Islet of Langerhans (tissue), 1 donor: ENCODE measurements around the gene DHX8.
"Not testable (repeated sequence)": the region's sequence is repeated elsewhere in the genome, so short reads cannot be mapped to it uniquely, and the experiment has no call there.

Experiments used
- FAIRE-seq: peaks from one replicate; lab custom pipeline; 2011; peaks lifted over from hg19 to GRCh38; lab: Jason Lieb, UNC

Gene DHX8

DNA sequence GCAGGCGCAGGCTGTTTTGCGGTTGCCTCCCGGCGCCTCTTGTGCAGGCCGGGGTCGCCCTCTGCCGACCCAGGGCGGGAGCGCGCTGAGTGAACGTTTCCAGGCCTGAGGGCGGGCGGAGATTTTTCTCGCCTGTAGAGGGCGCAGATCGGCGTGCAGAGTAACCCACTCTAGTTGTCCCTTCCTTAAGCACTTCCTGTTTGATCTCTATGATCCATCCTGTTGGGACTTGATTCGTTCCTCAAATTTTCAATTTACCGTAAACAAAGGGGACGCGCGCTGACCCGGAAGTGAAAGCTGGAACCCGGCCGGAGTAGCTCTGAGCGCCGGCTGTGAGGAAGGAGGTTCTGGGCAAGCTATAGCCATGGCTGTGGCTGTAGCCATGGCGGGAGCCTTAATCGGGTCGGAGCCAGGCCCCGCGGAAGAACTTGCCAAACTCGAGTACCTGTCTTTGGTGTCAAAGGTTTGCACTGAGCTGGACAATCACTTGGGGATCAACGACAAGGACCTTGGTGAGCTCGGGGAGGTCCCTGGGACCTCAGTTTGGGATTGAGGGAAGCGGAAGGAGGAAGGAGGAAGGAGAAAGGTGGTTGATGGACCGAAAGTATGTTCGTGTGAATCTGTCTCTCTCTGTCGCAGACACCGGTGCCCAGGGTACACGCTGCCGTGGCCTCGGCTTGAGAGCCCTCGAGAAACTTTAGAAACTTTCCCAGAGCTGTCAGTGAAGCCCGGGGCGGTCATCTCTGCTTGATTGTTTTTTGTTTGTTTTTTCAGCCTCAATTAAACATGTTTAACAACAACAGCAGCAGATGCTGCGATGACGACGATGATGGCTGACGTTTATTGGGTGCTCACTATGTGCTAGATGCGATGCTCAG lies at the start of gene DHX8:
TSS of gene DHX8 (plus strand) at position 302 of the 878 bp plus-strand sequence. CDS start at position 365, 63 bp downstream.
- FAIRE-seq, result peak; percentile 99

DNA sequence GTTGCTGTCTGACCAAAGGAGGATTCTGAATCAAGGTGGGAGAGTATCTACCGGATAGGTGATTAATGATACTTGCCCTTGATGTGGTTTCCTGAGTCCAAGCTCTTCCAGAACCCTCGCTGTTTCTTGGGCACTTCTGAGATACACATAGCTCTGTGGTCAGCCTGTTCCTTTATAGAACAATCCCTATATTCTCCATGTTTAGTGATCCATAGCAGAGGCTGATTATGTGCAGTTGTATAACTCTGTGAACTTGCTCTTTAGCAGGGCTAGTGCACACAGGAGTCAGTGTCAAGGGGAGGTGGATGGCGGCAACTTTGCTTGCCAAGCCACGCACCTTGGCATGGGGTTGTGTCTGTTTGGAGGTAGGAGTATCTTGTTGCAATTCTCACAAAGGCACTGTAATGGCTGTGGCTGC lies 48.9 kb upstream of the DHX8 start:
- no peak for FAIRE-seq

DNA sequence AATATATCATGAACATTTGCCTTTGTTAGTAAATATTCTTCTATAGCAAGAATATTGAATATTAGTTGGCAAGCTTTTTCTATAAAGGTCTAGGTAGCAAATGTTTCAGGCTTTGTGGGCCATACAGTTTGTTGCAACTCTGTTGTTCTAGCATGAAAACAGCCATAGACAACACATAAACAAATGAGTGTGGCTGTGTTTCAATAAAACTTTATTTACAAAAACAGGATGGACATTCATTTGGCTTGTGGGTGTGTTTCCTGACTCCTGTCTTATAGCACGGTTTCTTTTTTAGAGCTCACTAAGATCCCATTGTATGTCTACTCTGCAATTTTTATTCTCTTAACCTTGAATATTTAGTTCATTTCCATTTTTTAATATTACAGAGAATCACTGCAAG lies 46.0 kb upstream of the DHX8 start:
- no peak for FAIRE-seq

DNA sequence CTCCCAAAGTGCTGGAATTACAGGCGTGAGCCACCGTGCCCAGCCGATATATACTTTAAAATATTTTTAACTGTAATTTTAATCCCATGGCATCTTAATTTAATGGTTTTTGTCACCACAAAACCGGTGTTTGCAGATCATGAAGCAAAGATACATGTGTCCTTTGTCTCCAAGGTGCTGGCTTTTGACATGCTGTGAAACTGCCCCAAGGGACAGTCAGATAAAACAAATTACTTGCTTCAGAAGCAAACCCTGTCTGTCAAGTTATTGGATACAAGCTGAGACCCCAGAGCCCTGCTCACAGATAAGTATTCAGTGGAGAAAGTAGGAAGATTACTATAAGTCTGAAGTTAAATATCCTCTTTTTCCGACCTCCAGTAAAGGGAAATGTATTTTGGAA lies 45.1 kb upstream of the DHX8 start:
- no peak for FAIRE-seq

DNA sequence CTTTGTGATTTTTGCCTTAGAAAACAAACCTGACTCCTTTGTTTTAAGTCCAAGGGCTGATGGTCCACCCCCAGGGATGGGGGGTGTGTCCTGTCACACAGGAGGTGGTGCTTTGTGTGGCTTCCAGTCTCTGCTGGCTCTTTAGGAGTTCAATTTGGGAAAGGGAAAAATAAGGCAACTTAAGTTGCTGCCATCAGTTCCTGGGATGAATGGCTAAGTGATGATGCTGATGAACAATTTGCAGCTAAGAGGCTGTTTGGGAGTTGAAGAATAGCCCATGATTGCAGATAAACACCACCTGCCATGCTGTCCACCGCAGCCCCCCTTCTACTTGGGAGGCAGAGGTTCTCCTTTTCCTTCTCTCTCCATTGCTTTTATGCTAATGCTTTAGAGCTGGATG lies 44.7 kb upstream of the DHX8 start:
- FAIRE-seq, result peak; percentile 13

DNA sequence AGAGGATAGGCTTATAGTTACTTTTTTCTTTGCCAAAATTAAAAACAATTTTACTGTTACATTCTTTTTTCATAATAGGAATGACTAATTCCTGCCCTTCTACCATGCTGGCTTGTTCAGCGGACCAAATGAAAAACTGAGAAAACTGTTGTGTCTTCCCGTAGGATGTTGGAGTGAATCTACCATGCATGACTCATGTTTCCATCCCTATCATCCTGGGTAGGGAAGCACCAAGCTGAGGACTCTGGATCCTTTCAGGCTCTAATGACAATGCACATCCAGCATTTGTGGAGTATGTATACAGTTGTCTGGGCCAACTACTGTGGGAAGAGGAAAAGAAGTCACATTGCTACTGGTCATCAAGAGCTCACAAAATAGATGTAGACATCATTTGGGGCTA lies 41.1 kb upstream of the DHX8 start:
- FAIRE-seq, result no peak

DNA sequence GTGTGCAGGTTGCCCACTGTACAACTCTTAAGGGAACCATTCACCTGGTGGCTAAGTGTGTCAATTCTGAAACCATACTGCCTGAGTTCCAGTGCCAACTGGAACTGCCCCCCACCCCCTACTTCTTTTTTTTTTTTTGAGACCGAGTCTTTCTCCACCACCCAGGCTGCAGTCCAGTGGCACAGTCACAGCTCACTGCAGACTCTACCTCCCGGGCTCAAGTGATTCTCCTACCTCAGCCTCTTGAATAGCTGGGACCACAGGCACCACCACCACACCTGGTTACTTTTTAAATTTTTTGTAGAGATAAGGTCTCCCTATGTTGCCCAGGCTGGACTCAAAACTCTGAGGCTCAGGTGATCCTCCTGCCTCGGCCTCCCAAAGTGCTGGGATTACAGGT lies 40.4 kb upstream of the DHX8 start:
- FAIRE-seq, result no peak

DNA sequence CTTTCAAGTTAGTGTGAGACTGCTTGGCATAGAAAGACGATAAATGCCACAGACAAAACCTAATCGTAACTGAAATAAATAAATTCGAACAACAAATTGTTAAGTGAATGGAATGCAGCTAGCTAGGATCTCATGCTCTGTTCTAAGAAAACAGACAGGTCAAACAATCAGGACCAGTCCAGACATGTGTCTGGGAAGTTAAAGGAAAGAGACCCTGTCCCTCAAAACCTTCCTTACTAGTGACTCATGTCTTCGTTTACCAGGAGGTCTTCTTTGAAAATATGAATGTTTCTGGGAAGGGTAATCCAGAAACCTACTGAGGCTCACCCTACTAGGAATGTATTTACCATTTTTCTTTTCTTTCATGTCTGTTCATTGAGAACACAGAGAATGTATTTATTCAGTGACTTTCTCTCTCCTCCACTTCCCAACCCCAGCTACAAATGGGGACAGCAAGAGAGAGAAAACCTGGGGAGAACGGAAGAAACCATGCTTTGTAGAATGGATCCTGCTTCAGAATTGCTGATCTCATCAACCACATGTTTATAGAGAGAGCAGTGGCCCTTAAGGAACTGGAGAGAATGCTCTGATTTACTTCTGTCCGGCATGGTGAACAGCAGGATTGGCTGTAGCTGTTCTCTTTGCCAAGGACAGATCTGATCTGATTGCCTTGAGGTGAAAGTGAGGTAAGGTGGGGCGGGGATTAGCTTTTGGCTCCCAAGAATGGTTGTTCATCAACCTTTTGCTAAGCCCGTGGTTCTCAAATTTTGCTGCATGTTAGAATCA lies 39.4 kb upstream of the DHX8 start:
- no peak for FAIRE-seq

DNA sequence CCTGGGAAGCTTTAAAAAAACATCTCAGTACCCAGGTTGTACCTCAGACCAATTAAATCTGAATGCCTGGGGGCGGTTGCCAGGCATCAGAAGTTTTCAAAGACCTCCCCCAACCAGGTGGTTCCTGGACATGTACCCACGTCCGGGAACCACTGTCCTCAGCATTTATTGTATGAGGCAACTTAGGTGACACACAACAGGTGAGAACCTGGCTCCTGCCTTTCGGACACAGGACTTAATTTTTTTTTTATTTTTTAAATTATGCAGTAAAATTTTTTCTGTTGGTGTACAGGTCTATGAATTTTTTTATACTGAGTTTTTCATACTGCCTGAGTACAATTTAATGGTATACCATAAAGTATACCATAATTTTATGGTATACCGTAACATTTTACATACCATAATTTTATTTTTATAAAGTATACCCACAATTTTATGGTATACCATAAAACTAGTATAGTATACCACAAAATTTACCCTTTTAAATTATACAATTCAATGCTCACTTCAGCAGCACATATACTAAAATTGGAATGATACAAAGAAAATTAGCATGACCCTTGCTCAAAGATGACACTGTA lies 38.7 kb upstream of the DHX8 start:
- no peak for FAIRE-seq

DNA sequence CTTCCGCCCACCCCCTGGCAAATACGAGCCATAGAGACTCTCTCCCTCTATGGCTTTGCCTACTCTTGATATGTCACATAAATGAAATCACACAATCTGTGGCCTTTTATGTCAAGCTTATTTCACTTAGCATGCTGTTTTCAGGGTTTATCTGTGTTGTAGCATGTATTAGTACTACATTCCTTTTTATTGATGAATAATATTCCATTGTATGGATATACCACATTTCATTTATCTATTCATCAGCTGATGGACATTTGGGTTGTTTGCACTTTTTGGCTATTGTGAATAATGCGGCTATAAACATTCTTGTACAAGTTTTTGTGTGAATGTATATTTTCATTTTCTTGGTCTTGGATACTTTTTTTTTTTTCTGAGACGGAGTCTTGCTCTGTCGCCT lies 37.0 kb upstream of the DHX8 start:
- FAIRE-seq, result no peak

DNA sequence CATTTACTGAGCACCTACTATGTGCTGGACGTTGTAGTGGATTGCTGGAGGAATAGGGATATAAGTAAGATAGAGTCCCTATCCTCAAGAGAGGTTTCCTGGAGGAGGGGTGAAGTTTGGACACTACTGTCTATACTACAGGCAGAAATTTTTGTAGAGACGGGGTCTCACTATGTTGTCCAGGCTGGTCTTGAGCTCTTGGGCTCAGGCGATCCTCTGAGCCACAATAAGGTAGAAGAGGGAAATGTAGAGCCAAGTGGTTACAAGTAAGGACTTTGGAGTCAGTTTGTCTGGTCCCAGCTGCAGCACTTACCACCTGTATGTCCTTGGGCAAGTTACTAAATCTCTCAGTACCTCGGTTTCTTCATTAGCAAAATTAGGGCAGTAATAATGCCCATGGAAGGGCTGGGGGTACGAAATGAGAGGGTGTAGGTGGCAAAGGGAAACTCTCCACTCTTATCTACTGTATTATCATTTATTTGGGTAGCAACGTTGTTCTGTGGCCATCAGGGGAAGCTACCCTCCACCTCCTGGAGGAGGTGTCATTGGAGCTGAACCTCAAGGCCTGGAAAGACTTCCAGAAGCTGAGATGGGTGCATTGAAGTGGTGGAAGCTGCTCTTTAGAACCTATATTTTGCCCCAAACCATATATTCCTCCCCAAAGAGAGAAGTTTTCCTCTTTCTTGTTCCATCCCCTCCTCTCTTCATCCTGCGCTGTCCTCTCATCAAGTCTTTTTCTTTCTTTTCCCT lies 34.9 kb upstream of the DHX8 start:
- no peak for FAIRE-seq

DNA sequence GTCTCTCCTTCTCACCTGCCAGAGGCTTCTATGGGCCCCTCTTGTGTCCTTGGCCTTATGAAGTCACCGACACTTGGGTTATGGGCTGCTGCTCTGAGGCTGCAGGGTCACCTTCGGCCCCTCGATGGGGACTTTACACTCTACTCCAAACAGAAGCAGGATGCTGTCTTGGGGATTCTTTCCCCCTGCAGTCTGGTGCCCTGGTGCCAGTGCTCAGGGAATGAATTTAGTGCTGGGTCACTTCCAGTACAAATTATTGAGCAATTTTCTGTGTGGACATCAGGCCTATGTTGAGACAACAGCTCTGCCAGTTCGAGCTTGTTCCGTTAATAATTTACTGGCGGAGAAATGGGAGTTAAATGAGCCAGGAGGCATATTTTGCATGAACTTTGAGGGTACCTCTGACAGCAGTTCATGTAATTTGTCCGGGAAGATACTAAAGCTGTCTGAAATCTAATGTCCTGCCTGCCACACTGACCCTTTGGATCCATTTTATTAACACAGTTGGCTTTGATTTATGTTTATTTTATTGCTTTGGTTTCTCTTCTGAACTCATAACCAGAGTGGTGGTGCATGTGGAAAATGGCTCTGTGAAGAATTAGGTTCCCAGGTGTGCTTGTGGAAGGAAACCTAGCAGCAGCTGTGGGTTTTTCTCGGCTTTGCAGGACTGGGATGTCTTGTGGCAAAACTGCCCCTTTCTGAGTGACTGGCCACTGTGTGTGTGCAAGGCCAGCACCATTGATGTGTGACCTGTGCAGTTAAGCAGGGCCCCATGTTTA lies 34.1 kb upstream of the DHX8 start:
- FAIRE-seq, result peak; percentile 33

DNA sequence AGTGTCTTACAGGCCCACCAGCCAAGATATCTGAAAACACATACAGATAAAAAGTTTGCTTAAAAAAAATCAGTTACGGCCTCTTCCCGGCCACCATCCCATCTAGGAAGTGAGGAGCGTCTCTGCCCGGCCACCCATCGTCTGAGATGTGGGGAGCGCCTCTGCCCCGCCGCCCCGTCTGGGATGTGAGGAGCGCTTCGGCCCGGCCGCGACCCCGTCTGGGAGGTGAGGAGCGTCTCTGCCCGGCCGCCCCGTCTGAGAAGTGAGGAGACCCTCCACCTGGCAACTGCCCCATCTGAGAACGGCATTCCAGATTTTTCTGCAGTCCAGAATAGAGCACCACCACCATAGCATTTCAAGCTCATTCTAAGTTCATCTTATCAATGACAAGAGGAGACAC lies 33.0 kb upstream of the DHX8 start:
- FAIRE-seq, result not testable (repeated sequence)

DNA sequence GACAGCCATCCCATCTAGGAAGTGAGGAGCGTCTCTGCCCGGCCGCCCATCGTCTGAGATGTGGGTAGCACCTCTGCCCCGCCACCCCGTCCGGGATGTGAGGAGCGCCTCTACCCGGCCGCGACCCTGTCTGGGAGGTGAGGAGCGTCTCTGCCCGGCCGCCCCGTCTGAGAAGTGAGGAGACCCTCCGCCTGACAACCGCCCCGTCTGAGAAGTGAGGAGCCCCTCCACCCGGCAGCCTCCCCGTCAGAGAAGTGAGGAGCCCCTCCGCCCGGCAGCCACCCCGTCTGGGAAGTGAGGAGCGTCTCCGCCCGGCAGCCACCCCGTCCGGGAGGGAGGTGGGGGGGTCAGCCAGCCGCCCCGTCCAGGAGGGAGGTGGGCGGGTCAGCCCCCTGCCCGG lies 32.0 kb upstream of the DHX8 start:
- not testable (repeated sequence) for FAIRE-seq

DNA sequence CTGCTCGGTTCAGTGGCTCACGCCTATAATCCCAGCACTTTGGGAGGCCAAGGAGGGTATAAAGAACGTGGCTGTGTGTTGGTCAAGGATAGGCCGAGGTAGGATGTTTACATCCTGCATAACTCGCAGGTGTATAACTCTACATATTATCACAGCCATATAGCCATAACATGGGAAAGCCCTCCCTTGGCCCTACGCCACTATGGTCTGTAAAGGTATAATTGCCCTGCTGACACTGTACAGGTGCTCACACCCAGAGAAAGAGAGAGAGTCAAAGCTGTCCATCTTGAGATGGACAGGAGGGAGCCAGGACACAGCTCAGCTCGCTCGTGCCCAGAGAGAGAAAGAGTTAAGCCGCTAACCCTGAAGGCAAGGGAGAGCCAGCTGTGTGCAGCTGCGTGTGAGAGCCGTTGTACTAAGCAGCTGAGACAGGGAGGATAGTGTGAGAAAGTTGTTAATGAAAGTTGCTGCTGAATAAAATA lies 30.4 kb upstream of the DHX8 start:
- FAIRE-seq, result no peak

DNA sequence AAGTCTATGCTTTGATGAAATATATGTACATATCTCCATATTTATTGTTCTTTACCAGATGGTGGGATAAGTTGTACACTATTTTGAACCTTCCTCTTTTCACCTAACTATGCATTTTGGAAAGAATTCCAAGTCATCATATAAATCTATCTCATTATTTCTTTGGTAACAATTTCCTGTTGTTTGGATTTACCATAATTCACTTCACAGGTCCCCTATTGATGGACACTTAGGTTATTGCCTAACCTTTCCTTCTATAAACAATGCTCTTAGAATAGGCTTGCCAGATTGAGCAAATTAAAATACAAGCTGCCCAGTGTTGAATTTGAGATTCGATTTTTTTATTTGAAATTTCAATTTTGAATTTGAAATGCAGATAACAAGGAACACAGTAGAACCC lies 28.9 kb upstream of the DHX8 start:
- no peak for FAIRE-seq

DNA sequence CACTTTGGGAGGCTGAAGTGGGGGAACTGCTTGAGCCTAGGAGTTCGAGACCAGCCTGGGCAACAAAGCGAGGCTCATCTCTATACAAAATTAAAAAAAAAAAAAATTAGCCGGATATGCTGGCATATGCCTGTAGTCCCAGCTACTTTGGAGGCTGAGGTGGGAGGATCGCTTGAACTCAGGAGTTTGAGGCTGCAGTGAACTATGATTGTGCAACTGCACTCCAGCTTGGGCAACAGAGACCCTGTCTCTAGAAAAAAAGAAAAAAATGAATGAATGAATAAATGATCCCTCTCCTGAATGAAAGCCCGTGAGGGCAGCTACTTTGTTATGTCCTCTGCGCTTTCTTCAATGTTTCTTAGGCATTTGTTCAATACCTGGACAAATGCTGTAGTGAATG lies 27.7 kb upstream of the DHX8 start:
- FAIRE-seq, result no peak

DNA sequence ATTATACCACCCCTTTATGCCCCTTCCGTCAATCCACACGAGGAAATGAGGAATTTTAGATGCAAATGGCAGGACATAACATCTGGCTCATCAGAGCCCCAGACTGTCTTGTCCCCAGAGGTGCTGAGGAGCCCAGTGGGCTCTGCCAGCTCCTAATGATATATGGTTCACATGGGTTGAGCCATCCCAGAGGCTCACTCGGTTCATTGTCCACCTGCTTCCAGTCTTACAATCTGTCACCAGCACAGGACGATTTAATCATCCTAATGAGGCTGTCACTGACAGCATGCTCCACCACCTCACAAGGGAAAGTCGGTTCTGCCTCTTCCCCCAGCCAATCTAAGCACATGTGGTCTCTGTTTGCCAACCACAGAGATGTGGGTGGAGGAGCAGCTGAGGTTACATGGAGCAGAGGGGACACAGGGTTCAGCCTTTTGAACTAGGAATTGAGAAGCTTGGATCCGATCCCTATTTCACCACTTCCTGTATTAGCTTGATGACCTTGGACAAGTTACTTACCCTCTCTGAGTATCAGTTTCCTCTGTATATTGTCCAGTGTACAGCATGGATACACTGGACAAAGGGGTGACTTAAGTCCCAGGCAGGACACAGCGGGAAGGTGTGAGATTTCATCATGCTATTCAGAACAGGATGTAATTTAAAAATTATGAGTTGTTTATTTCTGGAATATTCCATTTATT lies 27.0 kb upstream of the DHX8 start:
- no peak for FAIRE-seq

DNA sequence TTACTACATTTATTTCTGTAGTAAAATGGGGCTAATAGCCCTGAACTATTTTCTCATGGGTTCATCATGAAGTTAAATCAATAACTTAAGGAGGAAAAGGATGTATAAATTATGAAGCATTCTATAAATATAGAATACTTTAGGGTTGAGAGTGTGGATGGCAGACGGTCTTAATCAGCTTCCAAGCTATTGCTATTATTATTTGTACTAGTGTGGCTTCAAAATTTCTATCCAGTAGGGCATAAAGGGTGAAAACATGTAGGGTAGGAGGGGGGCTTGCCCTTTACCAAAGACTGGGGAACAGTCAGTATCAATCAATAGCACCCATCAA lies 26.4 kb upstream of the DHX8 start:
- FAIRE-seq, result no peak

DNA sequence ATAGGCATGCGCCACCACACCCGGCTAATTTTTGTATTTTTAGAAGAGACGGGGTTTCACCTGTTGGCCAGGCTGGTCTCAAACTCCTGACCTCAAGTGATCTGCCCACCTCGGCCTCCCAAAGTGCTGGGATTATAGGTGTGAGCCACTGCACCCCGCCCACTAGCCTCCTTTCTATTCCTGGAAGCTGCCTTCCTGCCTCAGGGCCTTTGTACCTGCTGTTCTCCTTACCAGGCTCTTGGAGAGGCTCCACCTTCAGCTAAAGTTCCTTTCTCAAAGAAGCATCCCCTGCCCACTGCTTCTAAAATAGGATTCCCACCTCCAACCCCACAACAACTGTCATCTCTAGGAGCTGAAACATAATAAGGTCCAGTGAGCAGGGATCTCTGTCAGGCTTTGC lies 23.9 kb upstream of the DHX8 start:
- not testable (repeated sequence) for FAIRE-seq

DNA sequence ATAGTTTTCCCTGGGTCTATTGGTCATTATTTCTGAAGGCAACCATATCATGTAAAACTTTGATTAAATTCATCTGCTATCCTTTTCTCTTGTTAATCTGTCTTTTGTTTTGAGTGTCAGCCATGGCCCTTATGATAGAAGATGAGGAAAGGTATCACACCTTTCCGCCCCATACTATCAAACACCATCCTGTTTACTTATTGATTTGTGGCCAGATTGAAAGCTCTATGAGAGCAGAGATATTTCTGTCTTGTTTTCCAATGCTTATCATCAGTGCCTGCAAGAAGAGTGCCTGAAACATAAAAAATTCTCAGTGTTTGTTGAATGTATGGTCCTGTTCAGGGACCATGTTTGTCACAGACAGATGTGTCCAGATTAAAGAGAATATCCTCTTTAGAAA lies 22.6 kb upstream of the DHX8 start:
- FAIRE-seq, result no peak
